CD4-positive, CD25-positive, alpha-beta regulatory T cell (primary cell): ENCODE measurements around the gene NPIPA8. TPM values are rescaled to one million over a fixed set of nuclear protein-coding genes. Genes with fewer than 3 reads are reported as not detected.
"Not testable (repeated sequence)": the region's sequence is repeated elsewhere in the genome, so short reads cannot be mapped to it uniquely, and the experiment has no call there.

ENCODE experiments used
- ATAC-seq, 2 donors: fragments of 150-1000 bp; cut with Tn5 transposase; one replicate each; pipeline ENCODE4 v1.10.0; 2021; ENCODE audit warnings: low read depth in 2 of 2, moderate number of reproducible peaks in 2 of 2, moderate library complexity in 1 of 2
- DNase-seq, 3 donors: peaks; one replicate each; pipeline versions ENCODE4 v3.0.0 to v3.0.0-alpha.2; 2012 to 2022; ENCODE audit warnings: mixed read lengths in 1 of 3
- H3K27ac ChIP-seq: one replicate; pipeline ENCODE4 v1.7.0; 2013; ENCODE audit warnings: mild to moderate bottlenecking, low read length; ENCODE audit not compliant: insufficient read depth, poor library complexity, severe bottlenecking
- H3K27me3 ChIP-seq: one replicate; pipeline ENCODE4 v1.7.0; 2013; ENCODE audit warnings: low read length; ENCODE audit not compliant: control insufficient read depth, insufficient read depth
- H3K36me3 ChIP-seq: one replicate; pipeline ENCODE4 v1.7.0; 2013; ENCODE audit warnings: mild to moderate bottlenecking, low read length, moderate library complexity; ENCODE audit not compliant: control insufficient read depth, insufficient read depth
- H3K4me1 ChIP-seq: 2 replicates; pipeline ENCODE4 v1.7.0; 2013; ENCODE audit warnings: mild to moderate bottlenecking, low read length; ENCODE audit not compliant: insufficient read depth, control insufficient read depth, poor library complexity, severe bottlenecking
- H3K4me3 ChIP-seq: one replicate; pipeline ENCODE4 v1.7.0; 2013; ENCODE audit warnings: low read depth, mild to moderate bottlenecking, low read length, moderate library complexity
- H3K9me3 ChIP-seq, 2 experiments: 1 replicate in 1 of 2; 2 replicates in 1 of 2; pipeline ENCODE4 v1.7.0; 2013; ENCODE audit warnings: low read length in 2 of 2, mild to moderate bottlenecking in 1 of 2, moderate library complexity in 1 of 2; ENCODE audit not compliant: control insufficient read depth in 2 of 2
- H3K27ac Mint-ChIP-seq, 3 donors: one replicate each; pipeline ENCODE4 v1.8.0; 2020 to 2022; ENCODE audit warnings: mild to moderate bottlenecking in 3 of 3, mixed read lengths in 3 of 3, moderate library complexity in 2 of 3
- H3K27me3 Mint-ChIP-seq: one replicate; pipeline ENCODE4 v1.8.0; 2022; ENCODE audit warnings: mild to moderate bottlenecking, mixed read lengths
- H3K36me3 Mint-ChIP-seq: one replicate; pipeline ENCODE4 v1.8.0; 2020; ENCODE audit warnings: mixed read lengths
- H3K4me1 Mint-ChIP-seq, 4 donors: one replicate each; pipeline ENCODE4 v1.8.0; 2020 to 2022; ENCODE audit warnings: mixed read lengths in 4 of 4, mild to moderate bottlenecking in 1 of 4
- H3K4me3 Mint-ChIP-seq, 4 donors: one replicate each; pipeline ENCODE4 v1.8.0; 2020 to 2022; ENCODE audit warnings: mild to moderate bottlenecking in 4 of 4, mixed read lengths in 4 of 4, moderate library complexity in 3 of 4
- H3K9me3 Mint-ChIP-seq, 7 donors: one replicate each; pipeline ENCODE4 v1.8.0; 2020 to 2022; ENCODE audit warnings: mixed read lengths in 7 of 7, mild to moderate bottlenecking in 3 of 7, moderate library complexity in 2 of 7
- polyA plus RNA-seq, 4 donors: library from polyadenylated mRNA; unstranded; fragments of 300-500 nt; fragmentation: Illumina TruSeq; gene quantifications; one replicate each; pipeline ENCODE4 v1.2.3, GENCODE V29; 2021
- total RNA-seq: library from RNA; stranded (reverse); gene quantifications from one replicate; pipeline ENCODE4 v1.2.3, GENCODE V29; 2022

The NPIPA8 gene
- total and polyA plus RNA-seq, 5 donors from 2014 or later, result 0.29 to 0.65 (median 0.55) TPM; not detected in 2

- not testable (repeated sequence) for ATAC-seq, H3K36me3 Mint-ChIP-seq, H3K27me3 ChIP-seq, H3K9me3 ChIP-seq, H3K4me3 Mint-ChIP-seq, H3K4me1 Mint-ChIP-seq, H3K27me3 Mint-ChIP-seq, H3K27ac Mint-ChIP-seq, H3K4me3 ChIP-seq, H3K36me3 ChIP-seq, H3K9me3 Mint-ChIP-seq, H3K4me1 ChIP-seq, DNase-seq, H3K27ac ChIP-seq
These were observed 66.4 kb downstream of the NPIPA8 start for GRCh38 chr16:18270171-18270570.

Other genes with a start within 250 kb of the NPIPA8 start
- 77.6 TPM for gene NOMO2, start 225.4 kb upstream of the NPIPA8 start, total RNA-seq
- gene NOMO2, start 225.4 kb upstream of the NPIPA8 start, polyA plus RNA-seq, result 100 to 1,000 TPM in 2 of 4 donors, 10 to 100 TPM in 2; 89.8 to 126 (median 106) TPM